HFFc6 (cell line): ENCODE results near the gene LRRC28. TPM values are rescaled to one million over a fixed set of nuclear protein-coding genes. Genes with fewer than 3 reads are reported as not detected.

Experiments used
- DNase-seq: peaks from one replicate; pipeline ENCODE4 v3.0.0-alpha.2; 2018
- H3K27ac Mint-ChIP-seq: 2 replicates; pipeline ENCODE4 v1.8.0; 2020; ENCODE audit warnings: mild to moderate bottlenecking, mixed read lengths
- H3K27me3 Mint-ChIP-seq: 2 replicates; pipeline ENCODE4 v1.8.0; 2021; ENCODE audit warnings: mild to moderate bottlenecking, moderate library complexity, mixed read lengths; ENCODE audit not compliant: insufficient read depth
- H3K36me3 Mint-ChIP-seq: 2 replicates; pipeline ENCODE4 v1.8.0; 2021; ENCODE audit warnings: low read depth, mixed read lengths
- H3K4me1 Mint-ChIP-seq: 2 replicates; pipeline ENCODE4 v1.8.0; 2020; ENCODE audit warnings: low read depth, mixed read lengths
- H3K4me3 Mint-ChIP-seq: 2 replicates; pipeline ENCODE4 v1.8.0; 2020; ENCODE audit warnings: mild to moderate bottlenecking, moderate library complexity, mixed read lengths
- H3K9me3 Mint-ChIP-seq: 2 replicates; pipeline ENCODE4 v1.8.0; 2020; ENCODE audit warnings: mild to moderate bottlenecking, mixed read lengths
- total RNA-seq, 6 experiments: library from RNA; stranded (reverse); fragmentation: NEBNext Ultra II Directional; extraction: Animal tissue kit (Norgen Biotek cat#: 25700); gene quantifications; 2 replicates in 1 of 6; 3 replicates in 5 of 6; pipeline ENCODE4 v1.2.3, GENCODE V29; 2021
- TF ChIP-seq, protein P1 (sequence below): fragments of 200-600 bp; sonication (generic); IDR thresholded peaks from 2 replicates; pipeline ENCODE4 v1.5.0; 2021; ENCODE audit warnings: antibody characterized with exemption, mild to moderate bottlenecking

LRRC28 gene
- total RNA-seq, 6 experiments from 2014 or later = 11.1 to 18.4 (median 15.1) TPM

DNA sequence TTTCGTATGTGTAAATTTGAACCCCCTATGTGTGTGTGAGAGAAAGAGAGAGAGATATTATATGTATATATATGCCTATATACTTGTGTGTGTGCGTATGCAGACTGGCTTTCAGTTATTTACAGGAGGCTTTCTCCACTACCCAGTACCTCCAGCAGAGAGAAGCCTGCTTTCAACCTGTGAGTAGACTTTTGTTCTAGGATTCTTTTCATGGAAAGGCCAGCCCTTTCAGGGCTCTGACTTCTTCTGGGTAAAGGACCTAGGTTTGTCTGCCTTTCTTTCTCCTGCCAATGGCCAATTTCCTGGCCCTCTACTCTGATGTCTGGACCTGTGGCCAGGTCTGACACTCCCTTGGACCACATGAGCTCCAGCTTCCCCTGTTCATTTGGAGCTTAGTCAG is 23.8 kb downstream of the LRRC28 start:
- Mint-ChIP-seq H3K27ac (no peak overlapping the region), H3K4me3 (no peak overlapping the region)

DNA sequence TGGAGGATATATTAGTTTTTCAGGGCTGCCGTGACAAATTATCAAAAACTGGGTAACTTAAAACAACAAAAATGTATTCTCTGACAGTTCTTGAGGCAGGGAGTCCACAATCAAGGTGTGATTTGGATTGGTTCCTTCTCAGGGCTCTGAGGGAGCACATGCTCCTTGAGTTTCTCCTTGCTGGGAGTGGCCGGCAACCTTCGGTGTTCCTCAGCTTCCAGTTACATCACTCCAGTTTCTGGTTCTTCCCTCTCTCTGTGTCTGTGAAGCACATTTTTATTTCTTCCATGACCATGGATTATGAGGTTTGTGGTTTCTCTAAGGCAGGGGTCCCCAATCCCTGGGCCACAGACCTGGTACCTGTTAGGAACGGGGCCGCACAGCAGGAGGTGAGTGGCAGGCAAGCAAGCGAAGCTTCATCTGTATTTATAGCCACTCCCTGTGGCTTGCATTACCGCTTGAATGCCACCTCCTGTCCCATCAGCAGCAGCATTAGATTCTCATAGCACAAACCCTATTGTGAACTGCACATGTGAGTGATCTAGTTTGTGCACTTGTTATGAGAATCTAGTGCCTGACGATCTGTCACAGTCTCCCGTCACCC is 24.3 kb downstream of the LRRC28 start:
- peaks cover 8% of the 10 kb centered on the region for H3K36me3 Mint-ChIP-seq

More for the DNA sequence above, 23.8 kb downstream of the LRRC28 start:
- TF ChIP-seq, protein P1, sequence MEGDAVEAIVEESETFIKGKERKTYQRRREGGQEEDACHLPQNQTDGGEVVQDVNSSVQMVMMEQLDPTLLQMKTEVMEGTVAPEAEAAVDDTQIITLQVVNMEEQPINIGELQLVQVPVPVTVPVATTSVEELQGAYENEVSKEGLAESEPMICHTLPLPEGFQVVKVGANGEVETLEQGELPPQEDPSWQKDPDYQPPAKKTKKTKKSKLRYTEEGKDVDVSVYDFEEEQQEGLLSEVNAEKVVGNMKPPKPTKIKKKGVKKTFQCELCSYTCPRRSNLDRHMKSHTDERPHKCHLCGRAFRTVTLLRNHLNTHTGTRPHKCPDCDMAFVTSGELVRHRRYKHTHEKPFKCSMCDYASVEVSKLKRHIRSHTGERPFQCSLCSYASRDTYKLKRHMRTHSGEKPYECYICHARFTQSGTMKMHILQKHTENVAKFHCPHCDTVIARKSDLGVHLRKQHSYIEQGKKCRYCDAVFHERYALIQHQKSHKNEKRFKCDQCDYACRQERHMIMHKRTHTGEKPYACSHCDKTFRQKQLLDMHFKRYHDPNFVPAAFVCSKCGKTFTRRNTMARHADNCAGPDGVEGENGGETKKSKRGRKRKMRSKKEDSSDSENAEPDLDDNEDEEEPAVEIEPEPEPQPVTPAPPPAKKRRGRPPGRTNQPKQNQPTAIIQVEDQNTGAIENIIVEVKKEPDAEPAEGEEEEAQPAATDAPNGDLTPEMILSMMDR = no peak
- Mint-ChIP-seq H3K9me3 (no peaks in the 10 kb centered on the region), H3K36me3 (peaks cover 8% of the 10 kb centered on the region), H3K4me1 (peaks cover 6% of the 10 kb centered on the region), H3K27me3 (no peaks in the 10 kb centered on the region)
- DNase-seq = no peak

DNA sequence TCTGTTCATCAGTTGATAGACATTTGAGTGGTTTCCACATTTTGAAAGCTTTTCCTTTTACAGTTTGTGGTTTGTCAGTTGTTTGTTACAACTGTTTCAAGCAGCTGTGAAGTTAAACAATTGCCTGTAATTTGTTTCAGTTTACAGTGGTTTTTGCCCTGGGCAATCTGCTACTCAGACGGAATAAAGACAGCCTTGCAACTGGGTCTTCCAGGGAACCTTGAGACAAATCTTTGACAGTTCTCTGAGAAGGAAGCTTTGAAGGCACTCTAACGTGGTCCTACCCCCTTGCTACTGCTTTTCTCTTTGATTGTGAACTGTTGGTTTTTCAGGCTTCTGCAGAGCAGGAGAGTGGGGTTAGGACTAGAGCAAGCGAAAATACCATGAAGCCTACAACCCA is 28.0 kb downstream of the LRRC28 start:
- H3K27me3 Mint-ChIP-seq = no peaks in the 10 kb centered on the region
- no peak for DNase-seq
- H3K9me3 Mint-ChIP-seq = no peaks in the 10 kb centered on the region
- H3K27ac Mint-ChIP-seq = no peak overlapping the region
- H3K4me3 Mint-ChIP-seq = no peak overlapping the region
- peaks cover 35% of the 10 kb centered on the region for H3K4me1 Mint-ChIP-seq
- TF ChIP-seq, protein P1 = no peak
- peaks cover 8% of the 10 kb centered on the region for H3K36me3 Mint-ChIP-seq

More for the DNA sequence above, 24.3 kb downstream of the LRRC28 start:
- Mint-ChIP-seq H3K4me1 (peaks cover 12% of the 10 kb centered on the region), H3K9me3 (no peaks in the 10 kb centered on the region), H3K27ac (no peak overlapping the region), H3K4me3 (no peak overlapping the region), H3K27me3 (no peaks in the 10 kb centered on the region)
- TF ChIP-seq, protein P1 = no peak
- no peak for DNase-seq

DNA sequence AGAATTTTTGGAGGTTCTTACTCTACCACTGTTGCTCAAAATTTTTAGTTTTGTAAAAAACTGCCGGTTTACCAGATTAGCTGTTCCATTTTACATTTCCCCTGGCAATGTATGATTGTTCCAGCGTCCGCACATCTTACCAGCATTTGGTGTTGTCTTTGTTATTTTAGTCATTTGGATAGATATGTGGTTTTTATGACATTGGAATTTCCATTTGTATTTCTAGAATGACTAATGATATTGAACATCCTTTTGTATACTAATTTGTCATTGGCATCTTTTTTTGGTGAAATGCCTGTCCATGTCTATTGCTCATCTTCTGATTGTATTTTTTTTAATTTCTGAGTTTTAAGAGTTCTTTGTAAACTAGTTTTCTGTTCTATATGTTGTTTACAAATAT is 28.5 kb downstream of the LRRC28 start:
- DNase-seq = no peak
- Mint-ChIP-seq H3K27ac (no peak overlapping the region), H3K27me3 (no peaks in the 10 kb centered on the region), H3K4me1 (peaks cover 35% of the 10 kb centered on the region), H3K9me3 (no peaks in the 10 kb centered on the region), H3K4me3 (no peak overlapping the region), H3K36me3 (peaks cover 8% of the 10 kb centered on the region)
- TF ChIP-seq, protein P1 = no peak

DNA sequence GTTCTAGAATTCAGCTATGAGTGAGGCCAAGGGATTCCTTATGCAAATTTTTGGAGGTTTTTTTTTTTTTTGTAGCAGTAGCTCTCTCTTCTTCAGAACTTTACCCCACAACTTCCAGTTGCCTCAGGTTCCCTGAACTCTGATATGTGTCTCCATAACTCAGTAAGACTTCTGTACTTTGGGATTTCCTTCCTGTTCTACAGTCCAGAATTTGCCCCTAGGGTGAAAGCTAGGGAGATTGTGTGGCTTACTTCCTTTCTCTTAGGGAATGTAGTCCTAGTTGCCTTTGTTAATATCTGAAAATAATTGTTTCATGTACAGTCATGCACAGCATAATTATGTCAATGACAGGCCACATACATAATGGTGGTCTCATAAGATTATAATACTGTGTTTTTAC is 30.8 kb downstream of the LRRC28 start:
- H3K36me3 Mint-ChIP-seq = peaks cover 8% of the 10 kb centered on the region
- peaks cover 35% of the 10 kb centered on the region for H3K4me1 Mint-ChIP-seq
- H3K9me3 Mint-ChIP-seq = no peaks in the 10 kb centered on the region

More for the DNA sequence above, 30.8 kb downstream of the LRRC28 start:
- H3K27ac Mint-ChIP-seq = no peak overlapping the region
- no peaks in the 10 kb centered on the region for H3K27me3 Mint-ChIP-seq
- TF ChIP-seq, protein P1 = no peak
- DNase-seq = no peak
- H3K4me3 Mint-ChIP-seq = no peak overlapping the region
